Limb (tissue), 2 donors: ENCODE data around the gene FYN.

Experiments
- DNase-seq, 2 donors: peaks; one replicate each; pipeline ENCODE4 v3.0.0-alpha.2; 2016; ENCODE audit errors: extremely low spot score in 2 of 2

The FYN gene

DNA sequence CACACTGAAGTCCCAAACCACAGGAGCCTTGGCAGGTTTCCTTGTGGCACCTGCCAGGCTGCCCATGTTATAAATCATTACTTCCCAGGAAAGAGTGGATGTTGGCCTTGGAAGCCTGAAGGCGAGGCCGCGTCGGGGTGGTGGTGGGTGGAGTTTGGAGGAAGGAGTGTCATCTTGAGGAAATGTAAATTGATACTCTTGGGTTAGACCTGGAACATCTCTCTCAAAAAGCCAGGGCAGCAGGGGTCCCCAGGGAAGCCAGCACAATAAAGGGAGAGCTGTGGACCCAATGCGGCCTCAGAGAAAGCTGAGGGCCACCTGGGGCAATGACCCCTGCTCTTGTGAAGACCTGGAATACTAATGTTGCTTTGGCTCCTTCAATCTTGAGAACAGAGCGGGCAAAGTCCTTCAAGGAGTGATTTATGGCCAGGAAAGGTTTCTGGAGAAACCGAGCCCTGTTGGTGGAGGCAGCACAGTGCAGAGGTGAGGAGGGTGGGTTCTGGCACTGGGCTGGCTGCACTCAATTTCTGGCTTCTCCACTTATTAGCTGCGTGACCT, 241.3 kb downstream of the FYN start:
- peak in 1 of 2 donors; percentile 55 for DNase-seq

DNA sequence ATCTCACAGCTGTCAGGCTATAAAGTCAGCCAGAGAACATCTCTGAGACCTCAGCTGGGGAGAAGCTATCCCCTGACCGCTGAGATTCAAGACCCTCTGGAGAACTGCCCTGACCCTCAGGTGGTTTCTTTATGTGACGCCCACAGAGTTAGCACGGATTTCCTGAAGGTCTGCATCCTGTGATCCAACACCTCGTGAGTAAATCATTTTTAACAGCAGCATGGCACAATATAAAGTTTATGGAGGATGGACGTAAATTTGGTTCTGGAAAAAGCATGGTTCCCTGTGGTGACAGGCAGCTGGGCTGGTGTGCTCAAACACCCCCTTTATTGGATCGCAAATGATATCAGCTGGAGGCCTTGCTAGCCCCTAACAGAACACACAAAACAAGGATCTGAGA, 242.2 kb downstream of the FYN start:
- no peak for DNase-seq

DNA sequence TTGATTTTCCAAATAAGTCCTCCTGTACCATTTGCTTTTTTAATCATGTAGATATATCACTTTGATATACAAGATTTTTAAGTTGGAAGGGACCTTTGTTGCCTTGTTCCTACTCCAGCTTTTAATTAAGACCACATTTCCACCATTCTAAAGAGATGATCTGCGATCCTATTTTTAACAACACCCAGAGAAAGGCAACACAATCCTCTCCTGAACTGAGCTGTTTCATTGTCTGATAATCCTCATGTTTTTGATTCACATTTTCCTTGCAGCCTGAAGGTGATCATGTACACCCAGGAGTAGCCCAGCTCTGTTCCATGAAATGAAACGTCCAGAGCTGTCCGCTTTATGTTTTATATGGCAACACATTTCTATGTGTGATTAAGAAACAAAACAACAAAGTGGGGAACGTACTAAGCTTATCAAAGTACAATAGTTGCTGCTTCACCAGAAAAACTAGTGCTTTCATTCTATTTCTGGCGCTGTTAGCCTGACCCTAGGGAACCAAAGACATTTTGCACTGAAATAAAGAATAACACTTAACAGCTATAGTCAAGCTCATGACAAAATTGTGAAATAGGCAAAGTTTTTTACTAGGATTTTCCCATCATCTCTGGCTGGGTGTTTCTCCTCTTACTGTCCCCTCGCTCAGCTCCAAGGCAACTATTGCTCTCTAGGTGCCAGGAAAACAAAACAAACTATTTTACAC, 245.0 kb downstream of the FYN start:
- no peak for DNase-seq

DNA sequence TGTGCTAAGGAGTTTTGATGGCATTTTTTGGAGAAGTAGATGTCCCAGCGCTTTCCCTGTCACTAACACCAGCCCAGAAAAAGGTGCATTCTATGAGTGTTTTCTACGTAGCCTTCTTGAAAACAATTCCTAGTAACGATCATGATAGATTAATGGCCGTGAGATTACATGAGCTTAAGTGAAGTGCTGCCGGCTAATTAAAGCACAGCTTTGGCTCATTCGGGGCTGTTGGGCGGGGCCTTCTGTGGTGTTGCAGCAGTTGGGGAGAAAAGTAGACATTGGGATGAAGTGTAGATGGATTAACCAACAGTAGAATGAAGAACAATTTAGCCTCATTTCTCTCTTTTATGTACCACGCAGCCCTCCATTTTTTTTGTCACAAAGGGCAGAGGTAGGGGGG, 246.8 kb downstream of the FYN start:
- DNase-seq, result no peak

DNA sequence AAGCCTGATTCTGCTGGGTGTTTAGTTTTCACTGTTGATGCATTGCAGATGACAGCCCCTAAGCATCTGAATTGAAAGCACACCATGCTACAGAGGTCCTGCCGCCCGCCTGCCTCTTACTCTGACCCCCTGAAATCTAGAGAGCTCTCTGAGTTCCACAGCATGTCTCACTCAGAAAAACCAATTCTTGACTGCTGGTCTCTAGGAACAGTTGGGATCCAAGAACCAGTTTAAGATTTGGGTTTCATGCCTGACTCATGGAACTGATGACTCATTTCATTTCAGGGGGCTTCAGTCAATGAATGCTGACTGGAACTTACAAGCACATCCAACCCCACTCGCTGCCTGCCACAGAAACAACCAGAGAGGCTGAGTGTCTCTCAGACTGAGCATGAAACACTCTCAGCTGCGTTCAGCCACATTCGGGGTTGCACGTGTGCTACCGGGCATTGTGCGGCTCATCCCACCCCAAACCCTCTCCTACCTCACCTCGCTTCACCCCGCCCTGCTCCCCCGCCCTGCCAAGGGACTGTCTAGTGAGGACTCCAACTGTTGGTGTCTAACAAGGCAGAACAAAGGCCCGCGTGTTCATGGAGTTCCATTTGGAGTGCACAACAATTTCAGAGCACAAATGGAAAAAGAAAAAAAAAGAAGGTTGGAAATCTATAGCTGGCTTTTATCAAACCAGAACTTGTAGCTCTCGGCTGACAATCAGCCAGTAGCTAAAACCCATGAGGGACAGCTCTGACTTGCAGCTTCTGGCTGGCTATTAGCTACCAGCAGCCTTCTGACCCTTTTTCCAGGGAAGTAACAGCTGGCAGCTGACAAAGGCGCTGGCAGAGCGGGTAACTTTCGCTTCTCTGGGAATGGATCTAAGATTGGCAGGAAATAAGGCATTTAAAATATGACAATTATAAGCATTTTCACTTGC, 247.5 kb downstream of the FYN start:
- DNase-seq, result peak; percentile 68 to 69

DNA sequence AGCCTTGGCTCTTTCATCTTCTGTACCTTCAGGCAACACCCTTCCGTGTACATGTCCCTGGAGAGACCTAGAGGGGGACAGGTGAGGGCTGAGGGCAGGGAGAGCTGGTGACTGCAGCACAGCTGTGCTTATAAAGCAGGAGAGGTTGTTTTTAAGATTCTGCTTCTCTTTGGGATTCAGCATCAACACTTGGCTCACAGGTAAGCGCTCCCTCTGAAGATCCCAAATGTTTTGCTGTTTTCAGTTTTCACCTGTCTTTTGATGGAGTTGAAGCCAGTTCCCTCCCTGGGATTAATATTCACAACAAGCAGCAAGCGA, 248.2 kb downstream of the FYN start:
- no peak for DNase-seq

DNA sequence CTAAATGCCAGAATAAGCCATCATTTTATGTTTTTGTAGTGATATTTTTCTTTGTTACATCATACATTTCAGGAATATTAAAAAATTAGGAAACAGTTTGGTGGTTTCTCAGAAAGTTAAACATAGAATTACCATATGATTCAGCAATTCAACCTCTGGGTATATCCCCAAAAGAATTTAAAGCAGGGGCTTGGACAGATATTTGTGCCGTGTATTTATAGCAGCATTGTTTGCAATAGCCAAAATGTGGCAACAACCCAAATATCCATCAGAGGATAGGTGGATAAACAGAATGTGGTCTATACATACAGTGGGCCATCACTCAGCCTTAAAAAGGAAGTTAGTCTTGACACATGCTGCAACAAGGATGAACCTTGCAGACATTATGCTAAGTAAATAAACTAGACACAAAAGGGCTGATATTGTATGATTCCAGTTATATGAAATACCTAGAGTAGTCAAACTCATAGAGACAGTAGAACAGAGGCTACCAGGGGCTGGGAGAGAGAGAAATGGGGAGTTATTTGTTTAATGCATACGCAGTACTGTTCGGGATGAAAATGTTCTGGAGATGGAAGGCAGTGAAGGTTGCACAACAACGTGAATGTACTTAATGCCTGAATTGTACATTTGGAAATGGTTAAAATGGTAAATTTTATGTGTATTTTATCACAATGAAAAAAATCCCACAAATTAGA, 248.7 kb downstream of the FYN start:
- no peak for DNase-seq

DNA sequence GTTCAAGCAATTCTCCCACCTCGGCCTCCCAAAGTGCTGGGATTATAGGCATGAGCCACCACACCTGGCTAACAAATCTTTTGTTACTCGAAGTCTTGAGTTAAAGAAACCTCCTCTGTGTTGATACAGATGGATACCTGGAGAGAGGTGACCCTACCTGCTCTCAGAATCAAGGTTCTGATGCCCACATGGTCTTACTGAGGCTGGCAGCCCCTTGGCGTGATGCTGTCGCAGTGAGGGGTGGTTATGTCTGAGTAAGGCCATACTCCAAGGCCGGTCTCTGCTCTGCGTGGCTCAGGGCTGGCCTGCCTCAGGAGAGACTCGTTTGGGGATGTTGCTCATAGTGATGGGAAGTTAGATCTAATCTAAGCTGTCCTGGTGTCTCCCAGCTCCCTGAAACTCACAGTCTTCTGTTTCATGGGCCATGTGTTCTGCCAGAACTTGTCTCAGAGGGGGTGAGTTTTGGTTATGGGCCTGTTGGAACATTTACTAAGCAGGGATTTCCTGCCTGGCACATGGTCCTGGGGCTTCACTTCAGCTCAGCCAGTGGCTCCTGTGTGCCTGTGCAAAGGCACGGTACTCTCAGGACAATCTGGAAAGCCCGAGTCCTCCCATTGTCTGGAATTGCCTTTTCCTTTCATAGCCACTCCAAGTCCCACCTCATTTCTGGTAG, 250.1 kb downstream of the FYN start:
- no peak for DNase-seq

DNA sequence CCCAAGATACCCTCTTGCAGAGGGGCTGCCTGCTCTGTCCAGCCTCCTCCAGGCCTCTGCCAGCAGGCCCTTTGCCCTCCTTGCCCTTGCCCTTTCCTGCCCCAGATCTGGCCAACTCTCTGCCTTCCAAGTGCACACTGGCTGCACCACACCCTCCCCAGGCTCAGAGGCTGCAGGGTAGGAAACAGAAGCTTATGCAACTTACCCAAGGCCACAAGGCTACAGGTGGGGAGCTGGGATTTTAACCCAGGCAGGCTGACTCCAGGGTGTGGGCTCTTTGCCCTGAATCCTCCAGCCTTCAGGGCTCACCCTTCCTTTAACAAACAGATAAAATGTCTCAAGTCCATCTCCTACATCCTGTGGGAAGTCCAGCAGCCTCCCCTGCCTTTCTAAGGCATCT, 253.1 kb downstream of the FYN start:
- no peak for DNase-seq

DNA sequence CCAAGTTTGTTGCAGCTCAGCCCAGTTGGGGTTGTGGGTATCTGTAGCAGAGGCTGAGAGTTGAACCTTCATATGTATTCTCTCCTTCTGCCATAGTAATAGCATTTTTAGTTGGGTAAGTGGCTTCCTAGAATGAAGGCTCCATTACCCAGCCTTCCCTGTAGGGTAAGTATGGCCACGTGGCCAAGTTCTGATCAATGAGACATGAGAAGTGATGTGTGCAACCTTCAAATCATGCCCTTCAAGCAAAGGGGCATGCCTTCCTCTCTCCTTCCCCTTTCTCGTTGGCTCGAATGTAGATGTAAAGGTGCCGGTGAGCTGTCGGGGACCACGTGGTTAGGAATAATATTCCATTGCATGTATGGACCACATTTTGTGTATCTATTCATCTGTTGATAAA, 254.8 kb downstream of the FYN start:
- no peak for DNase-seq

DNA sequence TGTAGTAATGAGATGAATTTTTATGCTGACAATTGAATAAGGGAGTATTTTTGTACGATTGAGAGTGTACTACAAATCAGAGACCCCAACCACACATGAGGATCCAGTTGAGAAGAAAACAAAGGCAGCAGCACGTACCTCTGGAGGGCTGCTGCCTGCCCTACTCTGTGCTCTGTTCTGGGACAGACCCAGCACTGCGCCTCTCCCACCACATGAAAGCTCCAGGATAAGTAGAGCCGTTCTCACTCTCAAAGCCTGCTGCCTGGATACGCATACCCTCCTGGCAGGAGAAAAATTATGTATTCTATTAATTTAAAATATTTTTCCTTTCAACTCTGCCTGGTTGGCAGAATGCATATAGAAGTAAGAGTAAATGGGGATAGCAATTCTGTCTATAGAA, 256.1 kb downstream of the FYN start:
- DNase-seq, result no peak

DNA sequence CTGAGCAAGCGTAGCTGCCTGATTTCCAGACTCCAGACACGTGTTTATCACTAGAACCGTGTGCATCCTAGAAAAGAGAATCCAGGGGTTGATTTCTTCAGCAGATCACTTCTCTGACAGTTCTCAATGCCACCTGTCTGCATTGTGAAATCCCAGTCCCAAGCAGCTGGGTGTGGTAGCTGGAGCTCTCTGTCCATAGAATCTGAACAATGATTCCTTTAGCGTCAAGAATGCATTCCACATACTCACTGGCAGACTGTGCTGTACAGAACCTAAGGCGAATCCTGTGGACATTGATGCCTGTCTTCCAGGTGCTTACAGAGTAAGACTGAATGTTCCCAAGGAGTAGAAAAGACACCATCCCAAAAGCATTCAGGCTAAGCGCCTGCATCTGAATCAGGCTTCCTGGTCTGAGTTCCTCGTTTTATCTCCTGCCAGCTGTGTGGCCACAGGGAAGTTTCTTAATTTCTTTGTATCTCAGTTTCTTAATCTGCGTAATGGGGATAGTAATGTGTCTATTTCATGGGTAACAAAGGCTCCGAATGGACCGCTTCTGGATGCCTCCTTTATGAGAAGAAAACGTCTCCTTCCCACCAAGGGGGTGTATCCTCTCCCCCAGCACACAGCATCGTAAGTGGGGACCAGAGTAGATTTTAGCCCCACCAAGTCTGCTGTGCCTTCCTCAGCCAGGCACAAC, 257.2 kb downstream of the FYN start:
- no peak for DNase-seq

DNA sequence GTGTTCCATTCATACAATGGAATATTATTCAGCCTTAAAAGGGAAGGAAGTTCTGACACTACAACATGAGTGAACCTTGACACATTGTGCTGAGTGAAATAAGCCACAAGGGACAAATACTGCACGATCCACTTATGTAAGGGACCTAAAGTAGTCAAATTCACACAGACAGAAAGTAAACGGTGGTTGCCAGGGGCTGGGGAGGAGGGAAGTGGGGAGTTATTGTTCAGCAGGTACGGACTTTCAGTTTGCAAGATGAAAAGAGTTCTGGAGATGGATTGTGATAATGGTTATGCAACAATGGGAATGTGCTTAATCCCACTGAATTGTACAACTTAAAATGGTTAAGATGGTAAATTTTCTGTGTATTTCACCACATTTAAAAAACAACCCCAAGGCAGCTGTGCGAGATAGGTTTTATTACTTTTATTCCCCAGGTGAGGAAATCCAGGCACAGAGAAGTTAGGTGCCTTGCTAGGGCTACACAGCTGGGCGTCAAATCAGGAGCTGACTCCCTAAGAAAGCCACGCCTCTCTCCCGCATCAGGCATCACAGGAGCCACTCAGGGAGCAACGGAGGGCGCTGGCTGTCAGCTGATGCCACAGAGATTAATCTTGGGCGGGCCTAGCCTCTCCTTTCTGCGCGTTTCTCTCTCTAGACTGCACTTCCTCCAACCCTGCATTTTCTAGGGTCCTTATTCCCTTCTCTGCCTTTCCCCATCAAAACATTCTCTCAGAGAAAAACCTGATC, 258.2 kb downstream of the FYN start:
- DNase-seq, result no peak

DNA sequence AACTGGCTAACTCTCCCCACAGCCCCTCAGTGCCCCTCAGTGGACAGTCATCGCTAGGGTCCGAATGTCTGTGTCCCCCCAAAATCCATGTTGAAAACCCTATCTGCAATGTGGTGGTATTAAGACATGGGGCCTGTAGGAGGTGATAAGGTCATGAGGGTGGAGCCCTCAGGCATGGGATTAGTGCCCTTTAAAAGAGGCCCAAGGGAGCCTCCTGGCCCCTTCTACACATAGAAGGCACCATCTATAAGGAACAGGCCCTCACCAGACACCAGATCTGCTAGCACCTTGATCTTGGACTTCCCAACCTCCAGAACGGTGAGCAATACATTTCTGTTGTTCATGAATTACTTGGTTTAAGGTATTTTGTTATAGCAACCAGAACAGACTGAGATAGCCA, 260.9 kb downstream of the FYN start:
- no peak for DNase-seq

DNA sequence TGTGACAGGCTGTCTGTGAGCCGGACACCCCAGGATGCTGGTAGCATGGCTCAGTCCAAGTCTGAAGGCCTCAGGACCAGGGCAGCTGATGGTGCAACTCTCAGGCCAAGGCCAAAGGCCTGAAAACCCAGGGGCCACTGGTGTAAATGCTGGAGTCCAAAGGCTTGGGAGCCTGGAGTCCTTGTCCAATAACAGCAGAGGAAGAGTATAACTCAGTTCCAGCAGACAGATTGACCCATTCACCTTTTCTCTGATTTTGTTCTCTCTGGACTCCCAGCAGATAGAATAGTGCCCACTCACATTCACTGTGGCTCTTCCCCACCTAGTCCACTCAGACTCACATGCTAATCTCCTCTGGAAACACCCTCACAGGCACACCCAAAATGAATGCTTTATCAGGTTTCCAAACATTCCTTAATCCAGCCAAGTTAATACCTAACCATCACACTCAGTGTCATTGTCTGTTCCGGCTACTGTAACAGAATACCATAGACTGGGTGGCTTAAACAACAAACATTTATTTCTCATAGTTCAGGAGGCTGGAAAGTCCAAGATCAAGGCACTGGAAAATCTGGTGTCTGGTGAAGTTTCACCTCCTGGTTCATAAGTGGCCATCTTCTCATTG, 262.6 kb downstream of the FYN start:
- DNase-seq, result no peak
